Right lobe of liver (tissue), 6 donors: ENCODE results near the gene AFMID. TPM values are rescaled to one million over a fixed set of nuclear protein-coding genes. Genes with fewer than 3 reads are reported as not detected.
A peak's percentile ranks its signal among the peaks of the same experiment; 100 is the strongest.
"Not testable (repeated sequence)": the region's sequence is repeated elsewhere in the genome, so short reads cannot be mapped to it uniquely, and the experiment has no call there.

Source experiments
- ATAC-seq, 4 donors: fragments of 200-7000 bp; cut with Tn5 transposase; one replicate each; pipeline ENCODE4 v1.9.1; 2020; ENCODE audit warnings: mild to moderate bottlenecking in 4 of 4, moderate library complexity in 4 of 4
- DNase-seq, 3 donors: peaks; one replicate each; pipeline ENCODE4 v3.0.0-alpha.2; 2020
- H3K27ac ChIP-seq, 3 donors: fragments of 200-600 bp; one replicate each; pipeline ENCODE4 v1.8.0; 2022
- H3K27me3 ChIP-seq, 2 donors: fragments of 200-600 bp; one replicate each; pipeline ENCODE4 v1.8.0; 2022
- H3K36me3 ChIP-seq, 4 donors: fragments of 200-600 bp; sonication (generic) in 1 of 4; one replicate each; pipeline versions ENCODE4 v1.5.1 to v1.8.0; 2017 to 2022; ENCODE audit warnings: control low read depth in 1 of 4
- H3K4me1 ChIP-seq, 4 donors: fragments of 200-600 bp; sonication (generic) in 1 of 4; one replicate each; pipeline versions ENCODE4 v1.5.1 to v1.8.0; 2017 to 2022; ENCODE audit warnings: control low read depth in 1 of 4
- H3K4me3 ChIP-seq, 3 donors: fragments of 200-600 bp; one replicate each; pipeline ENCODE4 v1.8.0; 2022
- H3K9me3 ChIP-seq, 4 donors: fragments of 200-600 bp; sonication (generic) in 1 of 4; one replicate each; pipeline versions ENCODE4 v1.5.1 to v1.8.0; 2017 to 2022; ENCODE audit warnings: control low read depth in 1 of 4
- POLR2A ChIP-seq: fragments of 450-650 bp; IDR thresholded peaks from one replicate; pipeline ENCODE4 v1.6.1; 2017; ENCODE audit warnings: antibody characterized with exemption, mild to moderate bottlenecking
- WGBS: methylation state at CpG from one replicate; pipeline ENCODE4 v1.1.6; 2018; ENCODE audit warnings: low coverage, low lambda C conversion rate; ENCODE audit not compliant: insufficient coverage; ENCODE audit errors: missing lambda C conversion rate; 5-methylcytosine and 5-hydroxymethylcytosine counted together
- intact Hi-C, 2 donors: fragments of 100-400 bp; cut with DNase I; formaldehyde crosslinking; loops; one replicate each; pipeline versions ENCODE4 v1.11.2 to v1.14.1; 2022
- total RNA-seq, 6 experiments: library from RNA; depleted of rRNA in 2 of 6; stranded (reverse); fragments of >200 nt in 2 of 6; fragmentation: NEBNext Ultra II Directional in 3 of 6; extraction: Animal tissue kit (Norgen Biotek cat#: 25700) in 3 of 6; gene quantifications; one replicate each; pipeline versions ENCODE4 v1.1.0 to v1.2.4, GENCODE V29; 2016 to 2023
- TF ChIP-seq, protein P1 (sequence below), 4 donors: fragments of 200-600 bp in 3 of 4; fragments of 450-650 bp in 1 of 4; IDR thresholded peaks; one replicate each; pipeline versions ENCODE4 v1.5.1 to v1.8.0; 2016 to 2022; ENCODE audit warnings: antibody characterized with exemption in 4 of 4, mild to moderate bottlenecking in 2 of 4
- donor health status: DM: no; HTN: yes; CAD: no.
- donor health status: DM: no; HTN: no; CAD: no.
- donor health status: DM: no; HTN: no; CAD: no.
- donor health status: DM: no; HTN: yes; CAD: no.
- donor health status: DM: no; HTN: yes; CAD: no.

The AFMID gene
- total RNA-seq, 6 experiments from 2014 or later = 96.6 to 156 (median 142) TPM

DNA sequence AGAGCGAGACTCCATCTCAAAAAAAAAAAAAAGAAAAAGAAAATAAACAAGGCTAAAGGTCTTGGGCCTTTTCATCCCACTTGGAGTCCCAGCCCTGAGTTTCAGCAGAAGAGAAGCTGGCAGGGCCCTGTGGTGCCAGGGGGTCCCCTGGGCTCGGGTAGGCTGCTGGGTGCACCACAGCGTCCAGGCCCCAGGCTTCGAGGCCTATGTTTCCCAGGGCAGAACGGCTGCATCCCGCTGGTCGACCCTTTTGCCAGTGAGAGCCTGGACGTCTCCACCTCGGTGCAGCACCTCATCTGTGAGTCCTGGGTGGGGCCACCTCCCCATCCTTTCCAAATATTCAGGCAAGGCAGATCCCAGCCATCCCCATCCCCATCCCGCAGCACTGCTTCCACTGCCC, 46.5 kb downstream of the AFMID start:
- no peak overlapping the region for H3K4me3 ChIP-seq
- intact Hi-C loops = no loop called here
- TF ChIP-seq POLR2A = no peak
- H3K9me3 ChIP-seq = no peaks in the 10 kb centered on the region
- ATAC-seq (no peak), DNase-seq (no peak)
- 85% methylated on average over 4 of the region's 10 CpGs for WGBS
- no peak overlapping the region for H3K27ac ChIP-seq
- H3K27me3 ChIP-seq = peaks cover 0 to 11% of the 10 kb centered on the region in 2 donors
- no peaks in the 10 kb centered on the region for H3K36me3 ChIP-seq
- no peaks in the 10 kb centered on the region for H3K4me1 ChIP-seq

DNA sequence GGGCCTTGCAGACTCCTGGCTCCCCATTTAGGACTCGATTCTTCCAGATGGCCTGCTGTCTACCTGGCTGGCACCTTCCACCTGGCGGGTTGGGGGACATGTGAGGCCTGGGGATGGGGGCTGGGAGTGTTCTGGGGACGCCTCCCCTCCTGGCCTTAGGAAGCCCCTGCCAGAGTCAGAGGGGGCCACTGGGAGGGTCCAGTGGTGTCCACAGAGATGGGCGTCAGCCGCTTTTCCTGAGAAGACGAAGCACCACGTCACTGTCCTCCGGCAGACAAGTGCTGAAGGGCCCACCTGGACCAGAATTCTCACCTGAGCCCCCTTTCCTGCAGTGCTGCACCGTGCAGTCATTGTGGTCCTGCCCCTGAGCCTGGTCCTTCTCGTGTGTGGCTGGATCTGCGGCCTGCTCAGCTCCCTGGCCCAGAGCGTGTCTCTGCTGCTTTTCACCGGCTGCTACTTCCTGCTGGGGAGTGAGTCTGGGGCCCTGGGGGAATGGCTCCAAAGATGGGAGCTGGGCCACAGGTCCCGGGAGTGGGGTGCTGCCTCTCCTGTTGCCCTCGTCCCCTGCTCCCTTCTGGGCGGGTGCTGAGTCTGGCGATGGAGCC, 47.2 kb downstream of the AFMID start:
- H3K27me3 ChIP-seq = peaks cover 0 to 11% of the 10 kb centered on the region in 2 donors
- intact Hi-C loops = no loop called here
- H3K36me3 ChIP-seq = no peaks in the 10 kb centered on the region
- no peak for ATAC-seq
- H3K4me1 ChIP-seq = no peaks in the 10 kb centered on the region
- no peaks in the 10 kb centered on the region for H3K9me3 ChIP-seq
- TF ChIP-seq, protein P1, sequence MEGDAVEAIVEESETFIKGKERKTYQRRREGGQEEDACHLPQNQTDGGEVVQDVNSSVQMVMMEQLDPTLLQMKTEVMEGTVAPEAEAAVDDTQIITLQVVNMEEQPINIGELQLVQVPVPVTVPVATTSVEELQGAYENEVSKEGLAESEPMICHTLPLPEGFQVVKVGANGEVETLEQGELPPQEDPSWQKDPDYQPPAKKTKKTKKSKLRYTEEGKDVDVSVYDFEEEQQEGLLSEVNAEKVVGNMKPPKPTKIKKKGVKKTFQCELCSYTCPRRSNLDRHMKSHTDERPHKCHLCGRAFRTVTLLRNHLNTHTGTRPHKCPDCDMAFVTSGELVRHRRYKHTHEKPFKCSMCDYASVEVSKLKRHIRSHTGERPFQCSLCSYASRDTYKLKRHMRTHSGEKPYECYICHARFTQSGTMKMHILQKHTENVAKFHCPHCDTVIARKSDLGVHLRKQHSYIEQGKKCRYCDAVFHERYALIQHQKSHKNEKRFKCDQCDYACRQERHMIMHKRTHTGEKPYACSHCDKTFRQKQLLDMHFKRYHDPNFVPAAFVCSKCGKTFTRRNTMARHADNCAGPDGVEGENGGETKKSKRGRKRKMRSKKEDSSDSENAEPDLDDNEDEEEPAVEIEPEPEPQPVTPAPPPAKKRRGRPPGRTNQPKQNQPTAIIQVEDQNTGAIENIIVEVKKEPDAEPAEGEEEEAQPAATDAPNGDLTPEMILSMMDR (IDR thresholded peaks at IDR 0.05) = no peak
- TF ChIP-seq POLR2A = no peak
- H3K27ac ChIP-seq = no peak overlapping the region
- 69% methylated on average over 5 of the region's 17 CpGs for WGBS
- H3K4me3 ChIP-seq = no peak overlapping the region
- no peak for DNase-seq

DNA sequence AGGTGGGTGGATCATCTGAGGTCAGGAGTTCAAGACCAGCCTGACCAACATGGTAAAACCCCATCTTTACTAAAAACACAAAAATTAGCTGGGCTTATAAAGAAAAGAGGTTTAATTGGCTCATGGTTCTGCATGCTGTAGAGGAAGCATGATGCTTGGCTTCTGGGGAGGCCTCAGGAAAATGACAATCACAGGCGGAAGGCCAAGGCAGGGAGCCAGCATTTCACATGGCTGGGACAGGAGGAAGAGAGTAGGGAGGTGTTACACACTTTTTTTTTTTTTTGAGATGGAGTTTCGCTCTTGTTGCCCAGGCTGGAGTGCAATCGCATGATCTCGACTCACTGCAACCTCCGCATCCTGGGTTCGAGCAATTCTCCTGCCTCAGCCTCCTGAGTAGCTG, 47.9 kb downstream of the AFMID start:
- H3K9me3 ChIP-seq, H3K27ac ChIP-seq, intact Hi-C loops, H3K36me3 ChIP-seq, H3K4me1 ChIP-seq, H3K4me3 ChIP-seq: not testable (repeated sequence)
- DNase-seq = peak in 1 of 3 donors; percentile 66
- 72% methylated on average over 6 of the region's 6 CpGs for WGBS
- peaks cover 0 to 11% of the 10 kb centered on the region in 2 donors for H3K27me3 ChIP-seq
- ATAC-seq = peak in 3 of 4 donors; percentile 46 to 71 (median 63)

DNA sequence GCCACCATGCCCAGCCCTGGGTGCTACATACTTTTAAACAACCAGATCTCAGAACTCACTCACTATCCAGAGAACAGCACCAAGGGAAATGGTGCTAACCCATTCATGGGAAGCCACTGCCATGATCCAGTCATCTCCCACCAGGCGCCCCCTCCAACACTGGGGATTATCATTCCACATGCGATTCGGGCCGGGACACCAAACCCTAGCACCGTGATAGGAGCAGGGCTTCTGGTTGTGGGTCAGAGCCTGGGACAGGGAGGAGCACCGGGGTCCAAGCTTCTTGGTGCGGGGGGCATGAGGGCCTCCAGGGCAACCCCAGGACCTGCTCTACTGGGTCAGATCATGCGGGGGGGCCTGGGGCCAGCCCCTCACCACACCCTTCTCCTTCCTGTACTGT, 48.7 kb downstream of the AFMID start:
- no peak for ATAC-seq
- no peak overlapping the region for H3K4me3 ChIP-seq
- WGBS = 68% methylated on average over 5 of the region's 8 CpGs
- H3K27ac ChIP-seq = no peak overlapping the region
- TF ChIP-seq POLR2A = no peak
- TF ChIP-seq, protein P1 (IDR thresholded peaks at IDR 0.05) = no peak
- intact Hi-C loops = no loop called here
- peaks cover 0 to 6% of the 10 kb centered on the region in 2 donors for H3K27me3 ChIP-seq
- H3K36me3 ChIP-seq = no peaks in the 10 kb centered on the region
- H3K4me1 ChIP-seq = no peaks in the 10 kb centered on the region
- no peaks in the 10 kb centered on the region for H3K9me3 ChIP-seq
- DNase-seq = no peak

DNA sequence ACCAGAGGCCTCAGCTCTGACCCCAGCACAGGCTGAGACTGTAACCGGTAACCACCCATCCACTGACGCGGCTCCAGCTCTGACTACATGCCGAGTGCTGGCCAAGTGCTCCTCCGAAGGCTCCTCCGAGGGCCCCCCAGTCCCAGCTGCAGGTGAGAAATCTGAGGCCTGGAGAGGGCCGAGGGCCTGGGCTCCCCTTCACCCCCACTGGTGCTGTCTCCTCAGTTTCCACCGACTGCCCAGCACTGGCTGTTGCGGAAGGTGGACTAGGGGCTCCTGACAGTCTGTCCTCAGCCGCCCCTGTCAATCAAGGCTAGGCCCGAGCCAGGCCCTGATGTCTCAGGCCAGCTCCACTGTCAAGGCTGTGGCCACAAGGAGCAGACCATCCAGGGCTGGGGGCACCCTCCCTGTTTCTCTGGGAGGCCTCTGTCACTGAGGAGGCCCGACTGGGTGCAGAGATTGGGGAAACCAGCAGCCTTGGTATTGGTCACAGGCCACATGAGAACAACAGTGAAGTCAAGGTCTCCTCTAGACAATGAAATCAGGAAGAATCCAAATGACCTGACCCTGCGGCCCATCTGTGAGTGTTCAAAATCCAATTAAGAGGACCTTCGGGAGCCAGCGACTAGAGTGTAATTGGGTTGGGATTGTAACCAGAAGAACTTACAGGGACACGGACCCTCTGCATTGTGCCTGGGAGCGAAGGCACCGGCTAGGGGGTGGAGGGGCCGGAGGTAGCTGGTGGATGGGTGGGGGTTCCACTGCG, 49.4 kb downstream of the AFMID start:
- ATAC-seq (no peak), DNase-seq (no peak)
- Histone ChIP-seq H3K36me3 (no peaks in the 10 kb centered on the region), H3K4me3 (no peak overlapping the region), H3K27ac (no peak overlapping the region), H3K9me3 (no peaks in the 10 kb centered on the region), H3K27me3 (no peaks in the 10 kb centered on the region), H3K4me1 (no peaks in the 10 kb centered on the region)
- intact Hi-C loops = no loop called here
- no peak for TF ChIP-seq POLR2A
- TF ChIP-seq, protein P1 (IDR thresholded peaks at IDR 0.05) = no peak
- 76% methylated on average over 4 of the region's 20 CpGs for WGBS
